Astrocyte of the hippocampus (primary cell): ENCODE results near the gene CNTN6.

Experiments used
- DNase-seq: peaks from one replicate; pipeline ENCODE4 v3.0.0; 2011; ENCODE audit warnings: low read depth, low spot score

The CNTN6 gene

DNA sequence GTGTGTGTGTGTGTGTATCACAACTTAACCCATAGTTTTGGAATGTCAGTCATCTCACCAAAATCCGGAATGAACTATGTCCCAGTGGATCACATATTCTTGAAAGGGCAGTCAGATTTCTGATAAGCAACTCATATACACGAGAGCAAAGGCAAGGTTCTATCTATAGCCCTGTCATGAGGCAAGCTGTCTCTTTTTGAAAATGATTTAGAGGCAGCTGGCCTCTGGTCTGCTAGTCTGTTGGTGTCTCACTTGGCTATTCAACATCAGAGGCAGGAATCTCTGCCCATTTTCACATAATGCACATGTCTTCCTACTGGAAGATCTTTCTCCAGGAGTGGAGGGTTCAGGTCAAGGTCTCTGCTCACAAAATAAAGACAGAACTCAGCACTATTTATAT is 79.8 kb downstream of the CNTN6 start:
- DNase-seq, result no peak

- DNase-seq, result peak; percentile 4
These were observed 86.3 kb downstream of the CNTN6 start for GRCh38 chr3:1179146-1179545.

DNA sequence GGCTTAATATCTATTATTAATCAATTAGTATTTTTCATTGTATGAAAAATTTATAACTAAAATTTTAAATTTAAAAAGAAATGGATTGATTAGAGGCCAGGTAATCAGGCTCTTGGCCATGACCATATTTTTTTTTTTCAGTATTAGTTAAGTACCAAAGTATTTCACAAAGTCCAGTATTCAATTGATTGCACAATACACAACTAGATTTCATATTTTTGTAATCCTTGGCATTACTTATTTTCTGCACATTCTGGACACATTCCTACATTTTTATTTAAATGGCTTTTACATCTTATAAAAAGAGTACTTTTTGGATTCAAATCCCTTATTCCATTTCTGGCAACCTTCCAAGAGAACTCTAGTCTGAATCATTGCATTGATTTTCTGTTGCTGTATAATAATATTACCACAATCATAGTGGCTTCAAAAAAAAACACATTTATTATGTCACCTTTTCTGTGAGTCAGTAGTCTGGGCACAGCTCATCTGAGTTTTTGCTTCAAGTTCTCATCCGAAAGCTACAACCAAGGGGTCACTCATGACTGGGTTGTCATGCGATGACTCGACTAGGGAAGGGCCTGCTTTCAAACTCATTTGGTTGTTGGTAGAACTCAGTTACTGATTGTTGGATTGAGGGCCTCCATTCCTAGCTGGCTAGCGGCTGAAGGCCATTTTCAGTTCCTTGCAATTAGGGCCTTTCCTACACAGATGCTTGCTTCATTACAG is 90.7 kb downstream of the CNTN6 start:
- peak; percentile 49 for DNase-seq

DNA sequence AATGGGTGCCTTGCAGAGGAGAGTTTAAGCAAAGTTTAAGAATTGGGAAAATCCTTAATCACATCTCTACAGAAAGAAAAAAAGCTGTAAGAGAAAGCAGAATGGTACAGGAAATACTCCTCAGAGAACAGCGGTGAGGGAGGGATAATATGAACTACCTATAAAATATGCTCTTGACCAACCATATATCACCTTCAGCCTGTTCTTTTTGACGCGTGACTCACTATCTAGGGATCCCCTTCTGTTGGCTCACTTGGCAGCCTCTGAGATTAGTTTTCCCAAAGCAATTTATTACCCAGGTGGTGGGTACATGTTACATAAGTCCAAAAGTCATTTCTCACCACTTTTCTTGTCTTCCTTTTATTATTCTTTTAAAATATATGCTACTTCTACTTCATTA is 97.7 kb downstream of the CNTN6 start:
- peak; percentile 28 for DNase-seq

GRCh38 chr3:1191026-1191425 is 98.2 kb downstream of the CNTN6 start:
- DNase-seq, result peak; percentile 20

DNA sequence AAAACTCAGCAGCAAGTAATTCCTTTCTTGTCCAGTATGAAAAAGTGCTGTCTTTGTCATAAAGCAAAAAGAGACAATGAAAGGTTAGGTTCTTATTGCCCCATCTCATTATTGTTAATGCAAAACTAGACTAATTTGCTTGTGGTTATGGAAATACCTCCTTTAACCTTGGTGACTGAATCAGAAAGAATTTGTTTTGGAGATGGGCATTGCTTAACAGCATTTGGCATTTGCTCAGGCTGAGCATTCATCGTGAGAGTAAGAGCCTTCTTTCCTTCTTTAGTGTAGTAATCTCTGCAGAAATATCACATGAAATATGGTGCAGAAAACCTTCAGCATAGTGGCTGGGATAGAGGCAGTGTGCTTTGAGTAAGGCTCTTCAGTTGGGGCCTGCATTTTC is 103.1 kb downstream of the CNTN6 start:
- DNase-seq, result peak; percentile 75

DNA sequence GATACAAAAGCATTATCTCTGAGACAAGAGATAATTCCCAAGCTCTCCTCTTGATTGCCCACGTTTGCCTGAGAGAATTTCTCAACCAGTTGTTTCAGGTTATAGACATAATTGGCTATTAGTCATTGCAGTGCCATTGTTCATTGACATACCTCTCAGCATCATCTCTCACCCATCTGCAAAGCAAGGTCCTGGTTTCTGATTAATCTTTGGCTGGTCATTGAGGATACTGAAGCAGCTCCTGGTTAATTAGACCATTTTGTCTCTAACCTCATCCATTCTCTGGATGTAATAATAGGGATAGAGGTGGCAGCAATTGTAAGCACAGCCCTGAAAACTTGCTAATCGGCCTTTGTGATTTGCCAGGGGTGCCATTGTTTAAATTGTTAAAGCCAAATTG is 104.2 kb downstream of the CNTN6 start:
- DNase-seq, result no peak

GRCh38 chr3:1200371-1200770 is 107.5 kb downstream of the CNTN6 start:
- DNase-seq, result no peak

GRCh38 chr3:1207904-1208303 is 115.1 kb downstream of the CNTN6 start:
- DNase-seq, result no peak

- DNase-seq, result no peak
These were observed 122.1 kb downstream of the CNTN6 start for GRCh38 chr3:1214933-1215332.

DNA sequence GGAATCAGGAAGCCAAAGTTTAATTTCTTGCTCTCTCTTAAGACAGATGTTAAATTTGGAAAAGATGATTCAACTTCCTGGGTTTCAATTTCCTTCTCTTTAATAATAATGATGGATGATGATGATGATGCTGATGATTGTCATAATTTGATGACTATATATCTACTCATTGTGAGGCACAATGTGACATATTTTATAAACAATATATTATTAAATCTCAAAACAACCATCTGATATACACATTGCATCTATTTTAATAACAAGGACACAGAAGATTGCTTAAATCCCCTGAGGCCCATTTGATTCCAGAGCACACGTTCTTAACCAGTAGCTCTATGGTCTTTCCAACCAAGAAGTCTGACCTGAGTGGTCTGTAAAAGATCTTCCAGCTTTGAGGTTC is 124.0 kb downstream of the CNTN6 start:
- DNase-seq, result no peak

DNA sequence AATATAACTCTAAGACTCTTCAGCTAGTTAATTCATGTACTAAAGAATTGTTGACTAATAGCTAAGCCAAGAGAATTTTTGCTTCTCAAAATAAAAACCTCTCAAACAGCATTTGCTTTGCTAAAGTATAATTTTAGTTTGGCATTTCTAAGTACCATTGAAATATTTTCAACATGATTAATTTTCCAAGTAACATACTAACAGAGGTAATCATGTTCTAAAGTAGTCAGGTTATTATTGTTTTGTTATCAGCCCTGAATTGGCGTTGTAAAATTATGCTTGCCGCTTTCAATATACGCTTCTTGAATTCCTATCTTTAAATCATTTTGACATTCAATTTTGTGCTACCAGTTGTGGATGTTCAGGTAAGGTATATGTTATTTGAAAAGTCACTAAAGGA is 134.3 kb downstream of the CNTN6 start:
- DNase-seq, result no peak

GRCh38 chr3:1228289-1228688 is 135.5 kb downstream of the CNTN6 start:
- no peak for DNase-seq

- DNase-seq, result no peak
These were observed 138.1 kb downstream of the CNTN6 start for GRCh38 chr3:1230920-1231319.

GRCh38 chr3:1232276-1232675 is 139.5 kb downstream of the CNTN6 start:
- DNase-seq, result no peak

DNA sequence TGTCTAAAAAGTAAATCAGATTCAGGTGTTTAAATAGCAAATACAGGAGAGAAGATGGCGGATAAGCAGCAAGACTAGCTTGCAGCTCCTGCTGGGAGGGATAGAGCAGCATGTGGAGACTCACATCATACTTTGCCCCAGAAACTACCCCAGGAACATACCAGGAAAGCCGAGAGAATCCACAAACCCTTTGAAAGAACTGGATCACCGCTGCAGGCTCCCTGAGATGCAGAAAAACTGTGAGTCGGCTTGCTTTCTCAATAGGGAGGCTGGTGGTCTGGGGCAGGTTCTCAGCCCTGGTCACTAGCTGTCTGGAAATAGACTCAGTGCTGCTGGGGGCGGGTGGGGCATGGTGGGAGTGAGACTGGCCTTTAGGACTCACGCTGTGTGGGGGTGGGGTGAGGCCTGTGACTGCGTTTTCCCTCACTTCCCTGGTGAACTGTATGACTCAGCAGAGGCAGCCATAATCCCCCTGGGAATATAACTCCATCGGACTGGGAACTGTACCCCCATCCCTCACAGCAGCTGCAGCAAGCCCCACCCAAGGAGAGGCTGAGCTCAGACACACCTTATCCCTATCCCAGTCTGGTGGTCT is 142.8 kb downstream of the CNTN6 start:
- no peak for DNase-seq

- DNase-seq, result peak; percentile 3
These were observed 158.6 kb downstream of the CNTN6 start for GRCh38 chr3:1251282-1252060.

- no peak for DNase-seq
These were observed 159.2 kb downstream of the CNTN6 start for GRCh38 chr3:1252061-1252430.

- no peak for DNase-seq
These were observed 169.4 kb downstream of the CNTN6 start for GRCh38 chr3:1262246-1262645.

GRCh38 chr3:1263121-1263520 is 170.3 kb downstream of the CNTN6 start:
- no peak for DNase-seq

DNA sequence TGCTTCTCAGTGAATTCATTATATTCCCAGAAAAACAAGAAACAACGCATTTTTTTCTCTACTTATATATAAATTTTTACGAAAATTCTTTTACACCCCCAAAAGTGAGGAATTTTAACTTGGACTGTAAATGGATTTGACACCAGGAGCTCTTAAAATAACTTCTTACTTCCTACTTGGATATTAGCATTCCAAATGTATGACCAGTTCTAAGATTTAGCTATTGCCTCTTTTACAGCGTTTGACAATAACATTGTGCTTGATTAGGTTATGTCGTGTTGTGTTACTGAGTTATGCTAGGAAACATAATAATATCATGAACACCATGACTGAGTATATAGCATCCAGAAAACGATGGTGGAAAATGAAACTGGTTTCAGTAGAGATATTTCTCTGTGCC is 177.0 kb downstream of the CNTN6 start:
- DNase-seq, result no peak

- peak; percentile 31 for DNase-seq
These were observed 179.9 kb downstream of the CNTN6 start for GRCh38 chr3:1272546-1273265.
